PC-3 (cell line): ENCODE results near the gene SH3PXD2A. TPM values are rescaled to one million over a fixed set of nuclear protein-coding genes. Genes with fewer than 3 reads are reported as not detected.

Experiments
- ATAC-seq: fragments of 200-7000 bp; cut with Tn5 transposase; 2 replicates; pipeline ENCODE4 v1.9.1; 2020; ENCODE audit warnings: mild to moderate bottlenecking, moderate library complexity
- BruUV-seq: library from RNA; stranded (reverse); fragments of 400-500 nt; replicated peaks from 2 replicates; lab custom pipeline; 2021; lab: Mats Ljungman, UMichigan
- CTCF ChIA-PET: fragments of 300-600 bp; sonication (Branson Sonifier 250); formaldehyde crosslinking; loops from one replicate; lab custom pipeline; 2022; ENCODE audit warnings: antibody characterized with exemption; lab: Charles Lee
- POLR2A ChIA-PET: fragments of 300-600 bp; sonication (Branson Sonifier 250); formaldehyde crosslinking; loops from one replicate; lab custom pipeline; 2022; ENCODE audit warnings: antibody characterized with exemption; ENCODE audit not compliant: unreplicated experiment; lab: Charles Lee
- DNase-seq: peaks from one replicate; pipeline ENCODE4 v3.0.0-alpha.2; 2015
- H2AFZ ChIP-seq: fragments of 300-600 bp; sonication (generic); 2 replicates; pipeline ENCODE4 v1.6.0; 2016; ENCODE audit warnings: antibody characterized with exemption, low read length
- H3F3A ChIP-seq: fragments of 300-600 bp; sonication (generic); one replicate; pipeline ENCODE4 v1.6.0; 2017; ENCODE audit warnings: antibody characterized with exemption, low read length, control low read depth, mild to moderate bottlenecking; ENCODE audit not compliant: unreplicated experiment
- H3K27ac ChIP-seq: fragments of 300-600 bp; sonication (generic); 2 replicates; pipeline ENCODE4 v1.5.1; 2016; ENCODE audit warnings: mild to moderate bottlenecking, low read length
- H3K27me3 ChIP-seq: fragments of 300-600 bp; sonication (generic); 2 replicates; pipeline ENCODE4 v1.6.1; 2016; ENCODE audit warnings: low read length, mixed read lengths
- H3K36me3 ChIP-seq: fragments of 300-600 bp; sonication (generic); 2 replicates; pipeline ENCODE4 v1.6.1; 2016; ENCODE audit warnings: low read depth, mixed run types, low read length, mixed read lengths
- H3K4me1 ChIP-seq: fragments of 300-600 bp; sonication (generic); 2 replicates; pipeline ENCODE4 v1.5.1; 2016; ENCODE audit warnings: low read length; ENCODE audit not compliant: insufficient read depth
- H3K4me2 ChIP-seq: fragments of 300-600 bp; sonication (generic); 2 replicates; pipeline ENCODE4 v1.6.0; 2016; ENCODE audit warnings: low read length
- H3K4me3 ChIP-seq: fragments of 300-600 bp; sonication (generic); 2 replicates; pipeline ENCODE4 v1.5.1; 2016; ENCODE audit warnings: mild to moderate bottlenecking, low read length, mixed read lengths
- H3K79me2 ChIP-seq: fragments of 300-600 bp; sonication (generic); 2 replicates; pipeline ENCODE4 v1.6.1; 2017; ENCODE audit warnings: low read length, mixed read lengths
- H3K9ac ChIP-seq: fragments of 300-600 bp; sonication (generic); 2 replicates; pipeline ENCODE4 v1.6.0; 2016; ENCODE audit warnings: mild to moderate bottlenecking, low read length
- H3K9me2 ChIP-seq: fragments of 300-600 bp; sonication (generic); replicated peaks from 2 replicates; pipeline ENCODE4 v1.6.1; 2016; ENCODE audit warnings: mixed run types, low read length, mixed read lengths
- H3K9me3 ChIP-seq: fragments of 300-600 bp; sonication (generic); 2 replicates; pipeline ENCODE4 v1.6.1; 2016; ENCODE audit warnings: low read length, mixed read lengths
- H4K20me1 ChIP-seq: fragments of 300-600 bp; sonication (generic); 2 replicates; pipeline ENCODE4 v1.6.1; 2016; ENCODE audit warnings: low read length, mixed read lengths
- EZH2 ChIP-seq: fragments of 300-600 bp; sonication (generic); IDR thresholded peaks from one replicate; pipeline ENCODE4 v1.6.1; 2017; ENCODE audit warnings: antibody characterized with exemption, mild to moderate bottlenecking, low read length; ENCODE audit not compliant: unreplicated experiment
- EZH2phosphoT487 ChIP-seq: fragments of 300-600 bp; sonication (generic); IDR thresholded peaks from 2 replicates; pipeline ENCODE4 v1.6.1; 2018; ENCODE audit warnings: mild to moderate bottlenecking, antibody characterized with exemption, low read length, borderline replicate concordance
- intact Hi-C: fragments of 100-400 bp; cut with micrococcal nuclease; formaldehyde crosslinking; loops from 2 replicates; pipeline ENCODE4 v1.9.0; 2023
- total RNA-seq: library from RNA; depleted of rRNA; stranded (reverse); fragments of >200 nt; gene quantifications from 2 replicates; pipeline ENCODE4 v1.2.3, GENCODE V29; 2014
- TF ChIP-seq, protein P1 (sequence below): fragments of 300-600 bp; sonication (generic); conservative IDR thresholded peaks from 2 replicates; pipeline ENCODE4 v1.5.1; 2017; ENCODE audit warnings: antibody characterized with exemption, low read depth, mild to moderate bottlenecking, low read length

SH3PXD2A gene
- total RNA-seq, 1 experiment from 2014 or later: 3.4 TPM

DNA sequence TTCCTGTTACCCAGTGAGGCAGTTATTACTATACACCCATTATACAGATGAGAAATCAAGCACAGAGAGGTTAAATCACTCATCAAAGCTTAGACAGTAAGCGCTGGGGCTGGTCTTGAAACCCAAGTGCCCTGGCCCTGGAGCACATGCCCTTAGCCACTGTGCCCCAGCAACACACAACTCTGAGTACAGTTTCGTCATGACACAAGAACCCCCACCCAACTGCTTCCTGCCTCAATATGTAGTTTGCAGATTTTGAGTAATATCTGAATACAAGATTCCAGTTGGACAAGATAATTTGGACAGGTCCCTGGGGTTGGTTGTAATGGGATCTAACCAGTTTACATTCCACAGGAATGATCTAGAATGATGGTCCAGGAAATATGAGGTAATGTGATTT, 62.8 kb downstream of the SH3PXD2A start:
- peaks cover 36% of the 10 kb centered on the region for H3K4me1 ChIP-seq
- no peaks in the 10 kb centered on the region for H3K79me2 ChIP-seq
- H3K9me2 ChIP-seq: no peaks in the 10 kb centered on the region
- no peak overlapping the region for H3K4me3 ChIP-seq
- no TSS peak for BruUV-seq
- no peaks in the 10 kb centered on the region for H3K9me3 ChIP-seq
- DNase-seq (peak; percentile 69), ATAC-seq (no peak; the same call in 1 of the 2 replicates)
- no peak overlapping the region for H3K9ac ChIP-seq
- no peak overlapping the region for H2AFZ ChIP-seq
- TF ChIP-seq, protein P1, sequence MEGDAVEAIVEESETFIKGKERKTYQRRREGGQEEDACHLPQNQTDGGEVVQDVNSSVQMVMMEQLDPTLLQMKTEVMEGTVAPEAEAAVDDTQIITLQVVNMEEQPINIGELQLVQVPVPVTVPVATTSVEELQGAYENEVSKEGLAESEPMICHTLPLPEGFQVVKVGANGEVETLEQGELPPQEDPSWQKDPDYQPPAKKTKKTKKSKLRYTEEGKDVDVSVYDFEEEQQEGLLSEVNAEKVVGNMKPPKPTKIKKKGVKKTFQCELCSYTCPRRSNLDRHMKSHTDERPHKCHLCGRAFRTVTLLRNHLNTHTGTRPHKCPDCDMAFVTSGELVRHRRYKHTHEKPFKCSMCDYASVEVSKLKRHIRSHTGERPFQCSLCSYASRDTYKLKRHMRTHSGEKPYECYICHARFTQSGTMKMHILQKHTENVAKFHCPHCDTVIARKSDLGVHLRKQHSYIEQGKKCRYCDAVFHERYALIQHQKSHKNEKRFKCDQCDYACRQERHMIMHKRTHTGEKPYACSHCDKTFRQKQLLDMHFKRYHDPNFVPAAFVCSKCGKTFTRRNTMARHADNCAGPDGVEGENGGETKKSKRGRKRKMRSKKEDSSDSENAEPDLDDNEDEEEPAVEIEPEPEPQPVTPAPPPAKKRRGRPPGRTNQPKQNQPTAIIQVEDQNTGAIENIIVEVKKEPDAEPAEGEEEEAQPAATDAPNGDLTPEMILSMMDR: no peak
- TF ChIP-seq EZH2phosphoT487: no peak
- TF ChIP-seq EZH2: no peak
- H3K4me2 ChIP-seq: no peak overlapping the region
- H4K20me1 ChIP-seq: no peaks in the 10 kb centered on the region
- H3K36me3 ChIP-seq: no peaks in the 10 kb centered on the region
- peak overlapping the region; percentile 48 for H3K27ac ChIP-seq
- ChIA-PET CTCF (no interaction called here), POLR2A (no interaction called here)
- H3F3A ChIP-seq: no peaks in the 10 kb centered on the region
- no peaks in the 10 kb centered on the region for H3K27me3 ChIP-seq
- intact Hi-C loops: loop anchor here (5.0 kb wide), 2 partner anchors 35 to 65 kb away; partner anchors contain the start of gene SH3PXD2A

DNA sequence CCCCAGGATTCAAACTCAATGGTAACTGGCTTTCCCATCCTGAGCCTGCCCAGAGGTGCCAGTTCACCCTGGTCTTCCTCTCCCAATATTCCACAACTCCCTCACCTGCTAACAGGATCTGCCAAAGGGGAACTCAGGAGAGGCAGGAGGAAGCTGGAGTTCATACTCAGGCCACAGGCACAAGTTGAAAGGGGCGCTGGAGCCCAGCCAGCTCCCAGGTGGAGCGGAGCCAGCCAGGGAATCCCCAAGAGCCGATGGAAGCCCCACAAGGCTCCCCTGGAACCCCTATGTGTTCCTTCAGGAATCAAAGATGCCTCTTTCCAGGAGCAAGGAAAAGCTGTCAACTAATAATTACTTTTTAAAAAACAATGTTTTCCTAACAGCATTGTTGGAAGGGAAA, 63.5 kb downstream of the SH3PXD2A start:
- DNase-seq: no peak
- Histone ChIP-seq H3K4me1 (peaks cover 36% of the 10 kb centered on the region), H3F3A (no peaks in the 10 kb centered on the region), H3K27me3 (no peaks in the 10 kb centered on the region), H3K4me3 (no peak overlapping the region), H2AFZ (no peak overlapping the region), H4K20me1 (no peaks in the 10 kb centered on the region), H3K79me2 (no peaks in the 10 kb centered on the region), H3K9ac (no peak overlapping the region), H3K9me3 (no peaks in the 10 kb centered on the region), H3K4me2 (no peak overlapping the region), H3K27ac (no peak overlapping the region; the same call in 1 of the 2 replicates), H3K9me2 (no peaks in the 10 kb centered on the region), H3K36me3 (no peaks in the 10 kb centered on the region)
- intact Hi-C loops: loop anchor here (5.0 kb wide), 2 partner anchors 35 to 65 kb away; partner anchors contain the start of gene SH3PXD2A
- no peak for ATAC-seq
- ChIA-PET POLR2A (no interaction called here), CTCF (no interaction called here)
- BruUV-seq: no TSS peak
- TF ChIP-seq EZH2 (no peak), EZH2phosphoT487 (no peak)
- TF ChIP-seq, protein P1: no peak

DNA sequence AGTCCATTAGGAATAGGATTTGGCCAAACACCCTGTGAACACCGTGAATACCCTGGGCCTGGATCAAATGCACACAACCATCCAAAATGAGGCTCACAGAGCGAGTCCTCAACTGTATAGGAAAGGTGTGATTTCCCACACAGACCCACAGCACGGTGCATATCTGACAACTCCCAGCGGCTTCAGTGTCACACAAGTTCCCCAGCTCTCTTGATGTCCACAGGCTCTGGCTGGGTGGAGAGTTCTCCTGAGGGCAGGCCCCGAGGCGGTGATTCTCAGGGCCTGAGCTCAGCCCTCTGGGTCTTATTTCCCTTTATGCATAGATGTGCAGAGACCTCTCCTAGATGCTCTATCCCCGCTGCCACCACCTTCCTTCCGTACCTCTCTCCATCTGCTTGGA, 64.1 kb downstream of the SH3PXD2A start:
- ChIA-PET POLR2A (no interaction called here), CTCF (no interaction called here)
- Histone ChIP-seq H4K20me1 (no peaks in the 10 kb centered on the region), H3K4me1 (peaks cover 36% of the 10 kb centered on the region), H3K4me2 (no peak overlapping the region), H3F3A (no peaks in the 10 kb centered on the region), H3K27me3 (no peaks in the 10 kb centered on the region), H3K9me2 (no peaks in the 10 kb centered on the region), H3K9me3 (no peaks in the 10 kb centered on the region), H3K4me3 (no peak overlapping the region), H3K9ac (no peak overlapping the region), H3K36me3 (no peaks in the 10 kb centered on the region), H3K79me2 (no peaks in the 10 kb centered on the region), H3K27ac (no peak overlapping the region), H2AFZ (no peak overlapping the region)
- BruUV-seq: no TSS peak
- DNase-seq (no peak), ATAC-seq (no peak)
- intact Hi-C loops: loop anchor here (5.0 kb wide), 2 partner anchors 34 to 66 kb away; partner anchors contain the start of gene SH3PXD2A
- no peak for TF ChIP-seq EZH2phosphoT487
- TF ChIP-seq, protein P1: no peak
- TF ChIP-seq EZH2: no peak
